Left ventricle myocardium inferior (tissue), 1 donor: Measurements from ENCODE around the gene ANKRD23. TPM values are rescaled to one million over a fixed set of nuclear protein-coding genes. Genes with fewer than 3 reads are reported as not detected.
"Not testable (repeated sequence)": the region's sequence is repeated elsewhere in the genome, so short reads cannot be mapped to it uniquely, and the experiment has no call there.

Source experiments
- DNase-seq: peaks from one replicate; pipeline ENCODE4 v3.0.0-alpha.2; 2020
- H3K27ac ChIP-seq: fragments of 200-600 bp; replicated peaks from 2 replicates; pipeline ENCODE4 v1.8.0; 2021
- H3K27me3 ChIP-seq: fragments of 200-600 bp; 2 replicates; pipeline ENCODE4 v1.8.0; 2021; ENCODE audit warnings: low read depth
- H3K36me3 ChIP-seq: fragments of 200-600 bp; 2 replicates; pipeline ENCODE4 v1.8.0; 2021
- H3K4me1 ChIP-seq: fragments of 200-600 bp; 2 replicates; pipeline ENCODE4 v1.8.0; 2021
- H3K4me3 ChIP-seq: fragments of 200-600 bp; 2 replicates; pipeline ENCODE4 v1.8.0; 2021; ENCODE audit warnings: mild to moderate bottlenecking, moderate library complexity
- H3K9me3 ChIP-seq: fragments of 200-600 bp; replicated peaks from 2 replicates; pipeline ENCODE4 v1.8.0; 2021
- CTCF ChIP-seq: fragments of 200-600 bp; IDR thresholded peaks from 2 replicates; pipeline ENCODE4 v1.8.0; 2021; ENCODE audit warnings: antibody characterized with exemption, mild to moderate bottlenecking, borderline replicate concordance
- intact Hi-C: fragments of 100-400 bp; cut with micrococcal nuclease; formaldehyde crosslinking; loops from one replicate; pipeline ENCODE4 v1.11.0; 2022
- total RNA-seq: library from RNA; stranded (reverse); fragmentation: NEBNext Ultra II Directional; extraction: Animal tissue kit (Norgen Biotek cat#: 25700); gene quantifications from one replicate; pipeline ENCODE4 v1.2.1, GENCODE V29; 2021
- donor health status: DM: no; HTN: yes; CAD: no; lungs with severe emphysema.

Gene ANKRD23
- total RNA-seq, 1 donor from 2014 or later: 14.4 TPM

- H3K27me3 ChIP-seq: no peaks in the 10 kb centered on the region
- H3K27ac ChIP-seq: peak overlapping the region; percentile 68
- H3K4me3 ChIP-seq: no peak overlapping the region
- intact Hi-C loops: no loop called here
- H3K36me3 ChIP-seq: peaks cover 14% of the 10 kb centered on the region
- TF ChIP-seq CTCF: no peak
- H3K4me1 ChIP-seq: peaks cover 63% of the 10 kb centered on the region
- no peak for DNase-seq
- H3K9me3 ChIP-seq: no peaks in the 10 kb centered on the region
Observed at GRCh38 chr2:96809951-96810782, 33.7 kb downstream of the ANKRD23 start.

GRCh38 chr2:96809216-96809882 lies 34.5 kb downstream of the ANKRD23 start:
- H3K9me3 ChIP-seq: no peaks in the 10 kb centered on the region
- DNase-seq: no peak
- peaks cover 14% of the 10 kb centered on the region for H3K36me3 ChIP-seq
- no peak for TF ChIP-seq CTCF
- intact Hi-C loops: no loop called here
- no peaks in the 10 kb centered on the region for H3K27me3 ChIP-seq
- H3K4me3 ChIP-seq: no peak overlapping the region
- H3K27ac ChIP-seq: peak overlapping the region; percentile 68
- peaks cover 60% of the 10 kb centered on the region for H3K4me1 ChIP-seq

GRCh38 chr2:96808176-96808837 lies 35.5 kb downstream of the ANKRD23 start:
- intact Hi-C loops: no loop called here

GRCh38 chr2:96807127-96807471 lies 36.7 kb downstream of the ANKRD23 start:
- Histone ChIP-seq H3K27me3 (no peaks in the 10 kb centered on the region), H3K4me1 (peaks cover 42% of the 10 kb centered on the region), H3K27ac (no peak overlapping the region), H3K36me3 (peaks cover 27% of the 10 kb centered on the region), H3K9me3 (no peaks in the 10 kb centered on the region), H3K4me3 (no peak overlapping the region)
- no peak for DNase-seq
- intact Hi-C loops: no loop called here
- TF ChIP-seq CTCF: no peak

More at GRCh38 chr2:96808176-96808837, 35.5 kb downstream of the ANKRD23 start:
- H3K27ac ChIP-seq: peak overlapping the region; percentile 68
- H3K9me3 ChIP-seq: no peaks in the 10 kb centered on the region
- no peak overlapping the region for H3K4me3 ChIP-seq
- H3K27me3 ChIP-seq: no peaks in the 10 kb centered on the region
- no peak for TF ChIP-seq CTCF
- H3K4me1 ChIP-seq: peaks cover 54% of the 10 kb centered on the region
- peak; percentile 49 for DNase-seq
- H3K36me3 ChIP-seq: peaks cover 15% of the 10 kb centered on the region

- Histone ChIP-seq H3K36me3 (peaks cover 32% of the 10 kb centered on the region), H3K4me1 (peaks cover 37% of the 10 kb centered on the region), H3K27me3 (no peaks in the 10 kb centered on the region), H3K4me3 (no peak overlapping the region), H3K27ac (no peak overlapping the region), H3K9me3 (no peaks in the 10 kb centered on the region)
- no peak for TF ChIP-seq CTCF
- intact Hi-C loops: no loop called here
- DNase-seq: no peak
Observed at GRCh38 chr2:96806468-96807126, 37.2 kb downstream of the ANKRD23 start.

- H3K4me3 ChIP-seq, H3K27me3 ChIP-seq, H3K9me3 ChIP-seq, H3K27ac ChIP-seq, intact Hi-C loops, DNase-seq: not testable (repeated sequence)
- Histone ChIP-seq H3K36me3 (peaks cover 32% of the 10 kb centered on the region), H3K4me1 (peaks cover 32% of the 10 kb centered on the region)
Observed at GRCh38 chr2:96805946-96806345, 37.9 kb downstream of the ANKRD23 start.
